Stimulated activated naive CD8-positive, alpha-beta T cell treated with anti-CD3 and anti-CD28 coated beads, Interleukin-15, Interleukin-2, amounts not matched to agents 100 ng/mL and 50 ng/mL, for 24 hours (primary cell): ENCODE data around the gene EXOSC7.

Experiments used
- H3K27ac Mint-ChIP-seq: one replicate; pipeline ENCODE4 v1.8.0; 2021; ENCODE audit warnings: mild to moderate bottlenecking, mixed read lengths
- H3K27me3 Mint-ChIP-seq: one replicate; pipeline ENCODE4 v1.8.0; 2021; ENCODE audit warnings: mixed read lengths
- H3K36me3 Mint-ChIP-seq: one replicate; pipeline ENCODE4 v1.8.0; 2021; ENCODE audit warnings: low read depth, mixed read lengths
- H3K4me1 Mint-ChIP-seq: one replicate; pipeline ENCODE4 v1.8.0; 2021; ENCODE audit warnings: low read depth, mixed read lengths
- H3K4me3 Mint-ChIP-seq: one replicate; pipeline ENCODE4 v1.8.0; 2021; ENCODE audit warnings: mild to moderate bottlenecking, mixed read lengths
- H3K9me3 Mint-ChIP-seq: one replicate; pipeline ENCODE4 v1.8.0; 2021; ENCODE audit warnings: mixed read lengths

EXOSC7 gene

GRCh38 chr3:45056608-45057301, 80.7 kb downstream of the EXOSC7 start:
- Mint-ChIP-seq H3K4me1 (peaks cover 32% of the 10 kb centered on the region), H3K9me3 (no peaks in the 10 kb centered on the region), H3K4me3 (no peak overlapping the region), H3K27me3 (peaks cover 15% of the 10 kb centered on the region), H3K36me3 (no peaks in the 10 kb centered on the region), H3K27ac (no peak overlapping the region)

GRCh38 chr3:45057557-45057956, 81.5 kb downstream of the EXOSC7 start:
- peaks cover 34% of the 10 kb centered on the region for H3K4me1 Mint-ChIP-seq
- no peaks in the 10 kb centered on the region for H3K36me3 Mint-ChIP-seq
- H3K4me3 Mint-ChIP-seq, result no peak overlapping the region
- H3K9me3 Mint-ChIP-seq, result no peaks in the 10 kb centered on the region
- H3K27me3 Mint-ChIP-seq, result peaks cover 15% of the 10 kb centered on the region
- H3K27ac Mint-ChIP-seq, result peak overlapping the region; percentile 13

DNA sequence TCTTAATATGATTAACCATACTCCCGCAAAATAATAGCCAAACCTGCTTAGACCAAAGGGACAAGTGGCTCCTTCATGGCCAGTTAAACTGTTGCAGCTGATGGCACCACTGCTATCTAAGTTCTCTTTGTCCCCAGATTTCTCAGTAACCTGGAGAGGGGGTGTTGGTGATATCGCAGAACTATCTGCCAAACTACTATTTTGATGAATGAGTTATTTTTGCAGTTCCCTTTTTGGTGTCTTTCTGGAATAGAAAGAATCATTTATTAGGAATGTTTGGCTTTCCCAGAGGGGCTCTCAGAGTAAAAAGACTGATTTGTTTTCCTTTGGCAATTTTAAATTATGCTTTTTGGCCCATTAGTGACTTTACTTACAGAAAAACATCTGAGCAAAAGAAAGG, 83.1 kb downstream of the EXOSC7 start:
- Mint-ChIP-seq H3K36me3 (no peaks in the 10 kb centered on the region), H3K4me1 (peaks cover 27% of the 10 kb centered on the region), H3K27me3 (peaks cover 11% of the 10 kb centered on the region), H3K4me3 (no peak overlapping the region), H3K9me3 (no peaks in the 10 kb centered on the region), H3K27ac (no peak overlapping the region)

DNA sequence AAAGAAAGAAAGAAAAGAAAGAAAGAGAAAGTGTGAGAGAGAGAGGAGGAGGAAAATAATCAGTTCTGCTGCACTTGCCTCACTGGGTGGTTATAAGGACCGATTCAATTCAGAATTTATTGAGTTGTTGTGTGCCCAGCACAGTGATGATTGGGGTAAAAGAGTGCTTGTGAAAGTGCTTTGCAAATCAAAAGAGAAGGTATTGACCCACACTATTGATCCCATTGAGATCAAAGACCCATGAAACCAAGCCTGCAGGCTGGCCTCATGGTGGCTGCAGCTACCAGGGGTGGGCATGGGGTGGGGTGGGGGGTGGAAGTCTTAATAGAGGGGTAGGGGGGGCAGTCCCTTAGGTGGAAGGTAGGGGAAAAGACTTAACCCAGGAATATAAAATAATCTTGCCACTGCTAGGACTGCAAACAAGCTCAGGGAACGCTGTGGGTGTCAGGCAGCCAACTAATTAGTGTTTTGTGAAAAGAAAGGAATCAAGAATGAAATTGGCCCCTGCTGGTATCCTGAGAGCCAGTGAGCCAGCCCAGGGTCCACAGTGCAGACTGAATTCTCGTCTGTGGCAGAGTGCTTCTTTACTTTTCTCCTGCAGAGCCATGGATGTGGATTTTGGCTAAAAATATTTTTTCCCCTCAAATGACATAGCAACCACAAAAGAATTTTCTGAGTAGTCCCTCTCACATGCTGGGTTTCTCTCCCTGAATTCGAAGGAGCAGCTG, 84.3 kb downstream of the EXOSC7 start:
- Mint-ChIP-seq H3K4me3 (no peak overlapping the region), H3K27me3 (peaks cover 11% of the 10 kb centered on the region), H3K36me3 (no peaks in the 10 kb centered on the region), H3K9me3 (no peaks in the 10 kb centered on the region), H3K4me1 (peaks cover 27% of the 10 kb centered on the region), H3K27ac (peak overlapping the region; percentile 55)
